ENCODE measurements around the gene BLVRB. TPM values are rescaled to one million over a fixed set of nuclear protein-coding genes. Genes with fewer than 3 reads are reported as not detected.

BLVRB gene
- polyA plus RNA-seq, 2 of the 4 experiments (the other 2 are of a cell fraction) = 202 to 280 TPM

DNA sequence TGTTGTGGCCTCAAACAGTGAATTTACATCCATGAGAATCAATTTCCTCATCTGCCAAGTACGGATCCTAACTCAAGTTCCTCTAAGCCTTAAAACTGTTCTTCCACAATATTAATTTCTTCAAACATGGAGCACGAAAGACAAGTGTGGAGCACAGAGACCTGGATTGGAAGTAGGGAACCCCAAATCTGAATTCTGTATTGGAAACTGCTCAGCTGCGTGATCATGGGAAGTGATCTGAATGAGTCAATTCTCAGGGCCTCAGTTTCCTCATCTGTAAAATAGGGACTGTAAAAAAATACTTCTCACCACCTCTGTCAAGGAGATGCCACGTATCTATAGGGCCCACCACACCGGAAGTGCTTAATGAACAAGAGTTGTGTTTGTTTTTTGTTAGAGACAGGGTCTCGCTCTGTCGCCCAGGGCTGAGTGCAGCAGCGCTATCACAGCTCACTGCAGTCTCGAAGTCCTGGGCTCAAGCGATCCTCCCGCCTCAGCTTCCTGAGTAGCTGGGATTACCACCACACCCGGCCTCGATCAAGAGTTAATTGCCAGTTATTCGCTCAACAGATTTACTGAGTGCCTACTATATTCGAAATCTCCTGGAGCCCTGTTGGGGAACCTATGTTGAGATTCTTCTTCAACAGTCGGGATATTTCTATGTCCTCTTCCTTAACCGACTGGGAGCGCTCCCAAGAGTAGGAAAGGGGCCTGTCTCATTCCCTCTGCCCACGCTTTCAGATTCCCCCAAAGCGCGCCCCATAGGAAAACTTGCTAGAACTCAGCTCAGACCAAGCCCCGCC is 23.0 kb downstream of the BLVRB start:
- 31% methylated on average over 22 of the region's 22 CpGs for WGBS (ENCODE audit: missing lambda C conversion rate)
- H3K27ac ChIP-seq = peak overlapping the region; percentile 88 to 97
- peak overlapping the region; percentile 80 for H3K4me3 ChIP-seq
- DNase-seq (ENCODE audit: low read depth in 1 of 2, low spot score in 1 of 2) = no peak
- H3K4me2 ChIP-seq = peak overlapping the region; percentile 95
- ChIA-PET CTCF (interaction anchor here (0.9 to 46.6 kb wide), 13 partner anchors 12 to 228 kb away, joined by 3 to 950 read pairs (median 4); partner anchors contain the start of genes BLVRB, PRX, SERTAD1 and SPTBN4), POLR2A (interaction anchor here (0.5 to 8.8 kb wide), 22 partner anchors 9 to 821 kb away, joined by 3 to 208 read pairs (median 6); partner anchors contain the start of genes BLVRB, C19orf47, PLD3 and PSMC4)
- peaks cover 23% of the 10 kb centered on the region for H3K4me1 ChIP-seq
- no peak for ATAC-seq
- peak; percentile 21; the same call in 1 of the 2 replicates for TF ChIP-seq RFX5 (IDR thresholded peaks at IDR 0.05)
- TF ChIP-seq TFCP2L1 (CRISPR knock-in tag; IDR thresholded peaks at IDR 0.05) = no peak
- TF ChIP-seq FOXS1 (CRISPR knock-in tag; IDR thresholded peaks at IDR 0.05) = no peak
- TF ChIP-seq KDM1A (IDR thresholded peaks at IDR 0.05; ENCODE audit: low read depth) = peak; percentile 71; the same call in 1 of the 2 replicates
- TF ChIP-seq POLR2AphosphoS2 (conservative IDR thresholded peaks at IDR 0.05; ENCODE audit: low read length) = no peak; the same call in 1 of the 2 replicates
- 0 out of 2 replicates have a peak, but pooled peaks have one; percentile 39 for TF ChIP-seq FOSB (CRISPR knock-in tag; IDR thresholded peaks at IDR 0.05)
- TF ChIP-seq CHD4 (IDR thresholded peaks at IDR 0.05; ENCODE audit: borderline replicate concordance) = no peak
- no peak for TF ChIP-seq ZNF302 (CRISPR knock-in tag; IDR thresholded peaks at IDR 0.05)
- H3K9me3 ChIP-seq = no peaks in the 10 kb centered on the region
- FAIRE-seq = no peak

DNA sequence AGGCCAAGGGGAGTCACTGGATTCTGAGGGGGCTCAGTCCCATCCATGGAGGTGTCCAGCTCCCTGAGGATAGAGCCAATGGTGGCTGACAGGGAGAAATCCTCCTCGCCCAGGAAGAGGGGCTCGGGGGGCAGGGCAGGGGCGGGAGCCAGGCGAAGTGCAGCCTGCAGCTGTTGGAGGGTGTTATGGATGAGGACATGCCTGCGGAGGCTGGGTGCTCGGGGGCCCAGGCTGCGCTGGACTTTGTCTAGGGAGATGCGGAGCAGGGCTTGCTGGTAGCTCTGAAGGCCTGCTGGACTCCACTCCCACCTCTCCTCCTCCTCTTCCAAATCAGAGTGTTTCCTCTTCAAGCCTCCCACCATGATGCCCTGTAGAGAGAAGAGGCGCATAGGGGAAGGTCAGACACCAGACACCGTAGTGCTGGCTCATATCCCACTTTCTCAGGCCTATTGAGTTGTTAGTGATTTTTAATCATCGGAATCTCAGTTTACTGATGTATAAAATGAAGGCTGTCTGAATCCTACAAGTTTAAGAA is 23.8 kb downstream of the BLVRB start:
- DNase-seq (ENCODE audit: low read depth in 1 of 2, low spot score in 1 of 2) (no peak), ATAC-seq (no peak), FAIRE-seq (no peak)
- POLR2A ChIA-PET = interaction anchor here (2.1 to 8.8 kb wide), 5 partner anchors 9 to 94 kb away, joined by 8 to 208 read pairs (median 62); partner anchors contain the start of genes BLVRB, C19orf47, PLD3 and SERTAD1
- 89% methylated on average over 10 of the region's 11 CpGs for whole genome bisulfite sequencing (ENCODE audit: missing lambda C conversion rate)
- Histone ChIP-seq H3K4me2 (peak overlapping the region; percentile 95), H3K9me3 (no peaks in the 10 kb centered on the region), H3K4me3 (no peak overlapping the region), H3K27ac (no peak overlapping the region), H3K4me1 (peaks cover 23% of the 10 kb centered on the region)
- TF ChIP-seq EP300 (IDR thresholded peaks at IDR 0.05) (no peak), TP53 (CRISPR knock-in tag; IDR thresholded peaks at IDR 0.05) (0 out of 2 replicates have a peak, but pooled peaks have one; percentile 12), GATA3 (IDR thresholded peaks at IDR 0.05; ENCODE audit: borderline replicate concordance) (0 out of 2 replicates have a peak, but pooled peaks have one; percentile 0)
- TF ChIP-seq, protein P1, sequence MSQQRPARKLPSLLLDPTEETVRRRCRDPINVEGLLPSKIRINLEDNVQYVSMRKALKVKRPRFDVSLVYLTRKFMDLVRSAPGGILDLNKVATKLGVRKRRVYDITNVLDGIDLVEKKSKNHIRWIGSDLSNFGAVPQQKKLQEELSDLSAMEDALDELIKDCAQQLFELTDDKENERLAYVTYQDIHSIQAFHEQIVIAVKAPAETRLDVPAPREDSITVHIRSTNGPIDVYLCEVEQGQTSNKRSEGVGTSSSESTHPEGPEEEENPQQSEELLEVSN (IDR thresholded peaks at IDR 0.05; ENCODE audit: borderline replicate concordance, low read depth) = no peak
- CTCF ChIA-PET = interaction anchor here (0.9 to 46.6 kb wide), 8 partner anchors 18 to 228 kb away, joined by 3 to 950 read pairs (median 4); partner anchors contain the start of genes BLVRB, PRX, SERTAD1 and SPTBN4

DNA sequence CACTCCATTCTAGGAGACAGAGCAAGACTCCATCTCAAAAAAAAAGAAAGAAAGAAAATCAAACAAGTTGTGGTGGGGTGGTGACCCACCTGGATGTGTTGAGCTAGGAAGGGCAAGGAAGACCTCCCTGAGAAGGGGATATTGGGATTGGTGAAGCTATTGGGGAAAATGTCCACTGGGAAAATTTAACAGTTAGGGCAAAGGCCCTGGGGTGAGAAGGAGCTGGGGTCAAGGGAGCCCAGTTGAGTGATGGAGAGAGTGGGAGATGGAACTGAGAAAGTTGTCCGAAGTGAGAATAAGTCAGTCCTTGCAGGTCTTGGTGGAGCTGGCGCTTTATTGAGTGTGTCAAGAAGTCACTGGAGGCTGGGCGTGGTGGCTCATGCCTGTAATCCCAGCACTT is 27.3 kb downstream of the BLVRB start:
- peaks cover 25% of the 10 kb centered on the region for H3K4me1 ChIP-seq
- TF ChIP-seq JUN (IDR thresholded peaks at IDR 0.05) (no peak), NFE2L2 (conservative IDR thresholded peaks at IDR 0.05; ENCODE audit: low read length) (no peak), POLR2AphosphoS2 (conservative IDR thresholded peaks at IDR 0.05; ENCODE audit: low read length) (no peak), HEYL (CRISPR knock-in tag; IDR thresholded peaks at IDR 0.05) (no peak), NPAS2 (CRISPR knock-in tag; IDR thresholded peaks at IDR 0.05; ENCODE audit: borderline replicate concordance) (no peak)
- TF ChIP-seq, protein P2, sequence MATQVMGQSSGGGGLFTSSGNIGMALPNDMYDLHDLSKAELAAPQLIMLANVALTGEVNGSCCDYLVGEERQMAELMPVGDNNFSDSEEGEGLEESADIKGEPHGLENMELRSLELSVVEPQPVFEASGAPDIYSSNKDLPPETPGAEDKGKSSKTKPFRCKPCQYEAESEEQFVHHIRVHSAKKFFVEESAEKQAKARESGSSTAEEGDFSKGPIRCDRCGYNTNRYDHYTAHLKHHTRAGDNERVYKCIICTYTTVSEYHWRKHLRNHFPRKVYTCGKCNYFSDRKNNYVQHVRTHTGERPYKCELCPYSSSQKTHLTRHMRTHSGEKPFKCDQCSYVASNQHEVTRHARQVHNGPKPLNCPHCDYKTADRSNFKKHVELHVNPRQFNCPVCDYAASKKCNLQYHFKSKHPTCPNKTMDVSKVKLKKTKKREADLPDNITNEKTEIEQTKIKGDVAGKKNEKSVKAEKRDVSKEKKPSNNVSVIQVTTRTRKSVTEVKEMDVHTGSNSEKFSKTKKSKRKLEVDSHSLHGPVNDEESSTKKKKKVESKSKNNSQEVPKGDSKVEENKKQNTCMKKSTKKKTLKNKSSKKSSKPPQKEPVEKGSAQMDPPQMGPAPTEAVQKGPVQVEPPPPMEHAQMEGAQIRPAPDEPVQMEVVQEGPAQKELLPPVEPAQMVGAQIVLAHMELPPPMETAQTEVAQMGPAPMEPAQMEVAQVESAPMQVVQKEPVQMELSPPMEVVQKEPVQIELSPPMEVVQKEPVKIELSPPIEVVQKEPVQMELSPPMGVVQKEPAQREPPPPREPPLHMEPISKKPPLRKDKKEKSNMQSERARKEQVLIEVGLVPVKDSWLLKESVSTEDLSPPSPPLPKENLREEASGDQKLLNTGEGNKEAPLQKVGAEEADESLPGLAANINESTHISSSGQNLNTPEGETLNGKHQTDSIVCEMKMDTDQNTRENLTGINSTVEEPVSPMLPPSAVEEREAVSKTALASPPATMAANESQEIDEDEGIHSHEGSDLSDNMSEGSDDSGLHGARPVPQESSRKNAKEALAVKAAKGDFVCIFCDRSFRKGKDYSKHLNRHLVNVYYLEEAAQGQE (IDR thresholded peaks at IDR 0.05) = no peak
- TF ChIP-seq, protein P3, sequence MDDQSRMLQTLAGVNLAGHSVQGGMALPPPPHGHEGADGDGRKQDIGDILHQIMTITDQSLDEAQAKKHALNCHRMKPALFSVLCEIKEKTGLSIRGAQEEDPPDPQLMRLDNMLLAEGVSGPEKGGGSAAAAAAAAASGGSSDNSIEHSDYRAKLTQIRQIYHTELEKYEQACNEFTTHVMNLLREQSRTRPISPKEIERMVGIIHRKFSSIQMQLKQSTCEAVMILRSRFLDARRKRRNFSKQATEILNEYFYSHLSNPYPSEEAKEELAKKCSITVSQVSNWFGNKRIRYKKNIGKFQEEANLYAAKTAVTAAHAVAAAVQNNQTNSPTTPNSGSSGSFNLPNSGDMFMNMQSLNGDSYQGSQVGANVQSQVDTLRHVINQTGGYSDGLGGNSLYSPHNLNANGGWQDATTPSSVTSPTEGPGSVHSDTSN (IDR thresholded peaks at IDR 0.05) = no peak
- H3K9me3 ChIP-seq = no peaks in the 10 kb centered on the region
- H3K4me2 ChIP-seq = no peak overlapping the region
- ATAC-seq (no peak), DNase-seq (ENCODE audit: low read depth in 1 of 2, low spot score in 1 of 2) (no peak), FAIRE-seq (no peak)
- POLR2A ChIA-PET = interaction anchor here (8.8 kb wide), 1 partner anchor 13 kb away, joined by 208 read pairs; the partner anchor contains the start of gene SERTAD1
- 90% methylated on average over 3 of the region's 3 CpGs for WGBS (ENCODE audit: missing lambda C conversion rate)
- H3K27ac ChIP-seq = no peak overlapping the region
- CTCF ChIA-PET = interaction anchor here (0.5 to 46.6 kb wide), 8 partner anchors 15 to 154 kb away, joined by 3 to 950 read pairs (median 4); partner anchors contain the start of genes BLVRB, PRX, SERTAD1 and SPTBN4
- H3K4me3 ChIP-seq = no peak overlapping the region

All from A549 (cell line).